Mucosa of gallbladder (tissue), 1 donor: ENCODE measurements around the gene DIP2A. TPM values are rescaled to one million over a fixed set of nuclear protein-coding genes. Genes with fewer than 3 reads are reported as not detected.

Experiments
- DNase-seq: peaks from one replicate; pipeline ENCODE4 v3.0.0-alpha.2; 2020; ENCODE audit warnings: low spot score
- total RNA-seq: library from RNA; stranded (reverse); gene quantifications from one replicate; pipeline ENCODE4 v1.2.1, GENCODE V29; 2021
- donor health status: DM: no; HTN: no; CAD: no.

The DIP2A gene
- total RNA-seq, 1 donor from 2014 or later: 42.5 TPM

DNA sequence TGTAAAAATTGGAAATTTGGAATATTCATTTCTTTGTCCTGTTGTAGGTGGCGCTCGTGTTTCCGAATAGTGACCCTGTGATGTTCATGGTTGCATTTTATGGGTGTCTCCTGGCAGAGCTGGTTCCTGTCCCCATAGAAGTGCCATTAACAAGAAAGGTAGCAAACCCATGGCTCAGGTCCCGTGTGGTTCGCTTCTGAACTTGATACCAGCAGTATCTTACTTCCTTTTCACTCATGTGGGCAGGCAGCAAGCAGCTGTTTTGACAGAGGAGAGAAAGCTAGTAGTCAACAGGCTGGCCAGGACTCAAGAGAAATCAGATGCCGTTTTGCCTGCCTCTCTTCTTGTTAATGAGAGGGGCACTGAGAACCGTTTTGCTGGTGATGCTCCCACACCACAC lies 73.4 kb downstream of the DIP2A start:
- DNase-seq: no peak

DNA sequence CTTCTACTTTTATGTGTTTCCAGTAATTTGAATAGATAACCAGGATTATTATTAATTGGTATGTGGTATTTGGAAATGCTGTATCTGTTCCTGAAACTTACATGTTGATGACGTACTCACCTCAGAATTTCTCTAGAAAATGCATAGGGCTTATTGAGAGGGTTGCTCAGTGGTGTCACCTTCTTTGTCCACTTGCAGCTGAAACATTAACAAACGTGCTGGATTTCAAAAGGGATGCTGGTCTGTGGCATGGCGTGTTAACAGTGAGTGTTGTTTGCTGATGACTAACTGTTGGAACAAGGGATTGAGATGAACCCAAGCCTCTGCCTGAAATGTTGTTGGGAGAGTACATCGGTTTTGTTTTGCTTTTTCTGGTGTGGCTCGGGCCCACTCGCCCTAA lies 78.3 kb downstream of the DIP2A start:
- DNase-seq: no peak

DNA sequence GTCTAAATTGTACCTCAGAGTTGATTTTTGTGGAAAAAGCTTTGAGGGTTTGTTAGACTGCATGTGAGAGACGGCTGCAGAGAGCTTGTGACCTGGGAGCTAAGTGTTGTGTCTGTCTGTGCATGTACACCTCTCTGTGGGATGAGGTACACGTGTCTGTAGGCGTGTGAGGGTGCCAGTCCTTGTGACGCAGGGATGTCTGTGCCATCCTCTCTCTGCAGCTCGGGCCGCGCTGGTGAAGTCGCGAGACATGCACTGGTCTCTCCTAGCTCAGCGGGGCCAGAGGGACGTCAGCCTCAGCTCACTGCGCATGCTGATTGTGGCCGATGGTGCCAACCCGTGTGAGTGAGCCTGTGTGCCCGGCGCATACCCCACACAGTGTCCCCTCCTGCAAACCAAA lies 79.6 kb downstream of the DIP2A start:
- DNase-seq: no peak

DNA sequence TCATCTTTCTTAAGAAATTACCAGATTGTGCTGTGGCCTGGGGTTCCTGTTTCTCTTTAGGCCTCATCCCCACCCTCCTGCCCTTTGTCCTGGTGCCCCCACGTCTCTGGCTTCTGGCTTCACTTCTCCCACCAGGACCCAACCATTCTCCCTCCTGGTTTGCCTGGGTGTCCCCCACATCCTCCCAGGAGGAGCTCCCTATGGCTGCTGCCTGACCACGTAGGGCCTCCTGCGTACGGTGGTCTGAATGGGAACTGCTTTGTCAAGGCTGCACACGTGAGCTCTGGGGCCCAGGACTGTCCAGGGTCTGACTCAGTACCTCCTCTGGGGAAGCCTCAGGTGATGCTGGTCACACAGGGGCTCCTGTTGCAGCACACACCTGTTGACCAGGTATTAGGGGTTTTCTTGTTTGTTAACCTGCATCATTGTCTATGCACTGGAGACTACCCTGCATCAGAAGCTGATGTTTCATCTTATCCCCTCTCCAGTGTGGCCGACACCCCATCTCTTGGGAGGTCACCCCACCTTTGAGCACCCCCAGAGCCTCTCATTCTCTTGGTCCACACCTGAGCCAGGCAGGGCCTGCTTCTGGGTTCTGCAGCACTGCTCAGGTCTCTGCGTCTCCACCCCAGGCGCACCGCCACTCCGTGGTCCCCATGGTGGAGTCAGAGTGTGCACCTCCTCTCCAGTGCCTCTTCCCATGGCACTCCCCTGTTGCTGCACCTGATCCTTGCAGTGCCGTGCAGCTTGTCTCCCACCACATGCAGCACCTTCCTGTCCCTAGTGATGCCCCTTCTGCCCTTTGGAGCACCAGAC lies 80.4 kb downstream of the DIP2A start:
- no peak for DNase-seq

DNA sequence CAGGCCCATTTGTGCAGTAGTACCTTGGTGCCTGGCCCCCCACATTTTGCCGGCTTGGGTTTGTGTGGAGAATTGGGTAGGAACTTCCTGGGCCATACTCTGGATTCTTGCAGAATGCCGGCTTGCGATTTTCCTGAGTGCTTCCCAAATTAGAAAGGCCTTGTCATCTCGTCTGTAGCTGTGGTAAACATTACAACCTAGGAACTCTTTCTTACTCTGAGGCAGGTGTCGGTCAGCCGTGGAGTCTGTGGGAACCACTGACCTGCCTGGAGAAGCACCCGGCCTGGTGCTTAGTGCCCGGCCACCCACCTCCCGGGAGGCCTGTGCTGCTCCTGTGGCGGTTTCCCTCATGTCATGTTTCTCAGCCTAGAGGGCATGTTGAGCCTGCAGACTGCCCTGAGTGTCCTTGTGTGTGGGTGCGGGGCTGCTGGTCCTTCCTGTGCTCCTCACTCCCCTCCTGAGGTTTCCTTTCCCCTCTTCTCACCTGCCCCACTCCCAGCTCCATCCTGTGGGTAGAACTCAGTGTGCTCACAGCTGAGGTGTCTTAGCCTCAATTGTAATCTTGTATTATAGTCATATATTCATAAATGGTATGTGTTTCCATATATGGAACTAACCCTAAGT lies 81.5 kb downstream of the DIP2A start:
- DNase-seq: no peak

DNA sequence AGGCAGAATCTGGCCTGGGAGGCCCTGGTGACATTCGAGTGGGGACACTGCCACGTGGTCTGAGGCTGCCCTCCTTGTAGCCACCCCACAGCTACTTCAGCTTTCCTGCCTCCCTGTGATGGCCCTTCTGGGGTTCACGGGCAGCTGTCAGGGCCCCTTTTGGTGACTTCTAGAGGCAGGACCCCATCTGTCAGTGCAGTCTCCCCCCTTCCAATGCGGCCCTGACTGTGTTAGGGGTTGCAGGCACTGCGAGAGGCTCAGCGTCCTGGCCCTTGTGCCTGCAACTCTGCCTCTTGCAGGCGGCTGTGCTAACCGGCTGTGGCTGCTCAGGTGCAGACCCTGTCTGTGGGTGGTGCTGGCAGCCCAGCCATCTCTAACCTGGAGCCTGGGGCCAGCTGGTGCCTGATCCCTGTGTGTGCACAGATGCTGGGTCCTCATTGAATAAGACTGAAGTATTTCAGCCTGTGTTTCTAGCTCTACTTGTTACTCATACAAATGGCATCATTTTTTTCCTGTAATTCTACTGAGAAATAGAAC lies 84.0 kb downstream of the DIP2A start:
- DNase-seq: no peak

DNA sequence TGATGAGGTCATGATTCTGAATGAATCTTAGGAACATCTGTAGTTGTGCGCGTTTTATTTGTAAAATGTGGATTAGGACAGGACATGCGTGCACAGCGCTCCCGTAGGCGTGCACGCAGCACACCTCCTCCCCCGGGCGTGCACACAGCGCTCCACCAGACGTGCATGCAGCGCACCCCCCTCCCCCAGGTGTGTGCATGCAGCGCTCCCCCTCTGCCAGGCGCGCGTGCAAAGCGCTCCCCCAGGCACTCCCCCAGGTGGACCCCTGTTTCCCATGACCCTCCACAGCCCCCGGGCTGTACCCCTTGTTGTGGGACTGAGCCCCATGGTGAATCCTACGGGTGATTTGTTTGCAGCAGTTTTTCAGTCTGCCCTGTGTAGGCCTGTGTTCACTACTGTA lies 84.6 kb downstream of the DIP2A start:
- no peak for DNase-seq

DNA sequence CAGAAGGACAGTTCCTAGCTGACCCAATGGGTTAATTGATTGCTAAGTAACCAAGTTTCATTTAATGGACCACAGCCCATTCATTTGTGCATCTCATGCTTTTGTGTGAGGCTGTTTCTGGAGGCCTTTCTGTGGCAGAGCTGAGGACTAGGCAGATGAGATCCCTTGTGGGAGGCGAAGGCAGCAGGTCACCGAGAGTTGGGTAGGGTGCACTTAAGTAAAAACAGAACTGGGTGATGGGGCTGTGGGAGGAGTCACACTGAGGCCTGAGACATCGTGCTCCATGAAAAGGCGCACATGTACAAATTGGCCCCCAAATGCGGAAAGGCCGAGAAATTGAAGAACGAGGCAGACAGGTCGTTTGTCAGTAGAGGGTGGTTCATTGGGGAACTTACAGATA lies 85.3 kb downstream of the DIP2A start:
- DNase-seq: no peak

DNA sequence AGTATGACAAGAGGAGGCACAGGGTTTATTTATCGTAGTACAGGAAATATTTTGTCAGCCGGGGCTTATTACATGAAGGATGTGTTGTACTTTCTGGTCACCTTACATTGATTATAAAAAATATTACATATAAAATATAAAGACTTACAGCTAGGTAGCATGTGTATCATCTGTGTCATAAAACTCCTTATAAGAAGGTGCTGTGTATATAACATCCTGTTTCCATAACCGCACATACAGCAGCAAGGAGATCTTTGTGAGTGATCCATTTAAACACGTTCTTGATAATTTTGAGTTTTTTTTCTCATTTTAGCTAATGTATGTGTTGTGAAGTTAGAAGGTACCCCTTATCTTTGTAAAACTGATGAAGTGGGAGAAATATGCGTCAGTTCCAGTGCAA lies 86.1 kb downstream of the DIP2A start:
- no peak for DNase-seq

DNA sequence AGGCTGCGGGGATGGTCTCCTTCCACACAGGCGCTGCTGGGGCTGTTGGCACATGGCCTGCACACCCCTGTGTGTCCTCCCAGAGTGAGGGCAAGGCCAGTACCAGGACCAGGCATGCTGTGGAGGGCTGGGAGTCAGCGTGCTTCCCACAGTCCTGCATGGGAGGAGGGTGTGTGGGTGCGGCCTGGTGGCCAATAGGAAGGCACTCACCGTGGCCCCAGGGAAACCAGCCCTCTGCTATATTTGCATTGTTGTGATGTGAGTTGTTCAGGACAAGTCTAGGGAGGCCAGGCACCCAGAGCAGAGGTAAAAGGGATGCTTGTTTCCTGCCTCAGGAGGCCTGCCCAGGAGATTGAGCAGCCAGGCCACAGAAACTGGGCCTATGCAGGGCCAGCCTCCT lies 86.7 kb downstream of the DIP2A start:
- no peak for DNase-seq

DNA sequence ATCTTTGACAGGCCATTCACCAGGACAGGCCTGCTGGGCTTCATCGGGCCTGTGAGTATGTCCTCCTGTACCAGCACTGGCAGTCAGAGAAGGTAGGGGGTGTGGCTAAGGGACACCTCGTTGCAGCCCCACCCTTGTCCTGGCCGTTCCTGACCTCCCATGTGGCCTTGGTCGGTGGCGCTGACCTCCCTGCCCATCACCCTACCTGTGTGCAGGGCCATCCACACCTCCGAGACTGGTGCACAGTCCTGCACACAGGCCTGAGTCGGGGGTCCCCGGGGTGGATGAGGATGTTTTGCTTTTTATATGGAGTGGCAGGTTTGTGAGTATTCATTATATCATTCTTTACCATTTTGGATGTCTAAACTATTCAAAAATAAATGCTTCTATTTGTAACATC lies 87.2 kb downstream of the DIP2A start:
- DNase-seq: no peak

DNA sequence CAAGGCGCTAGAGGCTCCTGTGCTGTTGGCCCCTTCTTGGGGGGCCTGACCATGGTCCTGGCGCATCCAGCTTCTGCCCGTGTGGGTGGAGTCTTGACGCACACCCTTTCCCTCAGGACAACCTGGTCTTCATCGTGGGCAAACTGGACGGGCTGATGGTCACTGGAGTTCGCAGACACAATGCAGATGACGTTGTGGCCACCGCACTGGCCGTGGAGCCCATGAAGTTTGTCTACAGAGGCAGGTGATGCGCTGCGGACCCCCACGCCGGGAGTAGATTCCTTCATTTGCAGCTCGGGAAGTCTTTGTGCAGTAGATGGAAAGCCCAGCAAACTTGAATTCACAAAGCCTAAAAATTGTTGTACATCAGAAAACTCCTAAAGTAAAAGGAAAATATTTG lies 88.1 kb downstream of the DIP2A start:
- DNase-seq: no peak

DNA sequence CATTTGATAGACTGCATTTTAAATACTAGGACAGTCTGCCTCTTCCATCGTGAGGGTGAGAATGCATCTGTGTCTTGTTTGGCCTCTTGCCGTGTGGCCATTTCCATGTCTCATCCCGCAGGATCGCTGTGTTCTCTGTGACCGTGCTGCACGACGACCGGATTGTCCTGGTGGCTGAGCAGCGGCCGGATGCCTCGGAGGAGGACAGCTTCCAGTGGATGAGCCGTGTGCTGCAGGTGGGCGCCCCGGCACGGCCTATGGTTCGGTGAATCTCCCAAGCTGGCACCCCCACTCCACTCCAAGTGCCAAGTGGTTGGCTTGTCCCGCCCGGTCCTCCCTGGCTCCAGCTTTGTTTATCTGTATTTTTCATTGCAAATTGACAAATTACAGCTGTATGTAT lies 91.0 kb downstream of the DIP2A start:
- no peak for DNase-seq

DNA sequence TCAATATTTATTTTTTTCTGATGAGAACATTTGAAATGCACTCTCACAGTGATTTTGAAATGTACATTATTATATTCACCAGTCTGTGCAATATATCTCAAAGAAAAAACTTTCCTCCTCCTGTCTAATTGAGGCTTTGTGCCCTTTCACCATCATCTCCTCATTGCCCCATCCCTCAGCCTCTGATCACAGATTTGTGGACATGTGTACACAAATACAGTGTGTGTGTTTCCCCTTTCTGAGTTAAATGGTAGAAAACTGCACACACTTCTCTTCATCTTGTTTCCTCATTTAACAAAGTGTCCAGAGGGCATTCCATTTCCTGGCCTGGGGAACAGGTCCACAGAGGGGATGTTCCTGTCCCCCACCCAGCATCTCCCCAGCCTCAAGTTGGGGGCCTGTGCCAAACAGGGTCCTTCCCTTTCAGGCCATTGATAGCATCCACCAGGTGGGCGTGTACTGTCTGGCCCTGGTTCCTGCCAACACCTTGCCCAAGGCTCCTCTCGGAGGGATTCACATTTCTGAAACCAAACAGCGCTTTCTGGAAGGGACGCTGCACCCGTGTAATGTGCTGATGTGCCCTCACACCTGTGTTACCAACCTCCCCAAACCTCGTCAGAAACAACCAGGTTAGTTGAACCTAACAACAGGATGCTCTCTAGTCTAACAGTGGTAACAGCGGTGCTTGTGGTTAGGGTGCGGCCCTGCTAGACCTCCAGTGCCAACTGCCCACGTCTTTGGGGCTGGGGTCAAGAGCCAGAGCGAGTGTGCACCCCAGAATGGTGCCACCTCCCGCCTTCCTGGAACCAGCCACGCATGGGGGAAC lies 91.6 kb downstream of the DIP2A start:
- no peak for DNase-seq

DNA sequence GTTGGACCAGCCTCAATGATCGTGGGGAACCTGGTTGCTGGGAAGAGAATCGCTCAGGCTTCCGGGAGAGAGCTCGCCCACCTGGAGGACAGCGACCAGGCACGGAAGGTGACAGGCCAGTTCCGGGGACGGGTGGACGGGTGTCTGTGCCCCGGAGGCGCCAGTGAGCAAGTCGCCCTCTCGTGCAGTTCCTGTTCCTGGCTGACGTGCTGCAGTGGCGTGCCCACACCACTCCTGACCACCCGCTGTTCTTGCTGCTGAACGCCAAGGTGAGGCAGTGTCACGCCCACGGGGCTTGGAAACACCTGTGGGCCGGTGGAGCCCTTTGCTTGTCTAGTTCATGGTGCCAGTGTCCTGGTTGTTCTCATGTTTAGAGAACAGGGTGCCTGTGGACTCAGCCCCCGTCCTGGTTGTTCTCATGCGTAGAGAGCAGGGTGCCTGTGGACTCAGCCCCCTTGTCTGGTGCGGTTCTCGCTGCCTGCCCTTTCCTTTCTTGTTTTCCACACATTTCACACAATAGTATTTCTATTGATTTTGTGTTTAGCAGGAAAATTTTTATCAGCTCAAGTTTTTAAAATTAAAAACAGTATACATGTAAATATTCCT lies 93.0 kb downstream of the DIP2A start:
- no peak for DNase-seq

DNA sequence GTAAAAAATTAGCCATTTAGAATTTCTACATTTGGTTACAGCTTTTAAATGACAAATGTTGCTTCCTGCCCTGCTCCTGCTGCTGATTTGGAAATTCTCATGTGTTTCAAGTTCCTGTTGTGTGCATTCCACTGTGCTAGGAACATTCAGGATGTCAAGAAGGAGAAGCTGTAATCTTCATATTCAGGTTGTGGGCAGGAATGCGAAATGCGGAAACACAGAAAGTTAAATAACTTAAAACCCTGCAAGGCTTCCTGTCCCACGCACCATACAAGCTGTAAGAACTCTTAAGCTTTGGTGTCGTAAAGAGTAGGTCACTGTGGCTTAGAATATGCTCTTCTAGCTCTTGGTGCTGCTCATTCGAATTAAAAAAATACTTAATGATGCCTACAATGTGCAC lies 93.6 kb downstream of the DIP2A start:
- no peak for DNase-seq

DNA sequence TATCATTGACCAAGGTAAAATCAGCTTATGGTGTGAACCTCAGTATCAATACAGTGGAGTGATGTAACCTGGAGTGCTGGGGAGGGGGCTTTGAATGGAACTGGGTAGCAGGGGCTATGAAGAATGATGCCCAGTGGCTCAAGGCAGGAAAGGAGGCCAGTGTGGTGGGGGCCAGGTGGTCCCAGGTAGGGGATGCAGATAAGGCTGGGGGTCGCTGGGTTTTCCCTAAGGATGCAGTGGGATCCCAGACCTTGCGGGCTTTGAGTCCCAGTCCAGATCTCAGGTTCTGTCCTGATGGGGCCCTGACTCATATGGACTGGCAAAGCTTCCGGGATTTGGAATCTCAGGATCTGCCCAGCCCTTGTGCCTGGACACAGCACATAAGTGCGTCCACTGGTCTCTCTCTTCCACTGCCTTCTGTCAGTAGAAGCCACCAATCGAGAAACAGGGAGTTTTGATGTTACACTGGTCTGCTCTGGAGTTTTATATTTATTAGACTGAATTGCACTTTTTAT lies 94.2 kb downstream of the DIP2A start:
- no peak for DNase-seq

DNA sequence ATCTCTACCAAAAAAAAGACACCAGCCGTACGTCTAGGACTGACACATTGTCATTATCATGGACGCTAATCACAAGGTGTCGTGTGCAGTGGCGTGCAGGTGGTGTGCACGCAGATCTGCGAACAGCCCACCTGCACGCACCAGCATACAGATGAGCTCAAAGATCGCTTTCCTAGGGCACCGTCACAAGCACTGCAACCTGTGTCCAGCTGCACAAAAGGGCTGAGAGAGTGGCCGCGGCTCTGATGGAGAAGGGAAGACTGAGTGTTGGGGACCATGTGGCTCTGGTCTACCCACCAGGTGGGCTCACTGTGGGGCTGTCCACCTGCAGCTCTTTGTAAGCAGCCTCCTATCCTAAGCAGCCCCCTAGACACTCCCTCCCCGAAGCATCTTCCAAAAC lies 95.3 kb downstream of the DIP2A start:
- DNase-seq: no peak

DNA sequence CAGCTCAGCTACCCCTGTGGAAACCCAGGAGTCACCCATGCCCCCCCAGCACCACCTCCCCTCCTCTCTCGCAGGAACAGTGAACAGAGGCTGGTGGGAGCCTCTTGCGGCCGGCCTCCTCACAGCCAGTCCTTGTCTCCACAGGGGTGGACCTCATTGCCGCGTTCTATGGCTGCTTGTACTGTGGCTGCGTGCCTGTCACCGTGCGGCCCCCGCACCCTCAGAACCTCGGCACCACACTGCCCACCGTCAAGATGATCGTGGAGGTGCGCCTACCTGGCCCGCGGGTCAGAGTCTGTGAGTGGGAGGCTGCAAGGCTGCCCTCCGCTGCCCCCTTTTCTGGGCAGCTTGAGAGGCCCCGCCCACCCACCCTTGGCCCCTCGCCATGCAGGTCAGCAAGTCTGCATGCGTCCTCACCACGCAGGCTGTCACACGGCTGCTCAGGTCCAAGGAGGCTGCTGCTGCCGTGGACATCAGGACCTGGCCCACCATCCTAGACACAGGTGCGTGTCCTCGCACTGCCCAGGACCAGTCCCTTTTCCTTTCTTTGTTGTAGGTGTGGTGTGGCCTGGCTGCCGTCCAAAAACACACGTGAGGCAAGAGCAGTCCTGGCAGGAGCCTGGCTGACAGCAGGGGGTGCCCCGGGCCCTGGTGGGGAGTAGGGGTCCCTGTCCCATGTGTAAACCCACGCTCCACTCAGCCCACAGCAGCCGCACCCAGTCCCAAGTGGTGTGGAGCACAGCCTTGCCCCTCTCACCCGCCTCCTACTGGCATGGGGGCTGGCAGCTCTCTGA lies 95.9 kb downstream of the DIP2A start:
- no peak for DNase-seq

DNA sequence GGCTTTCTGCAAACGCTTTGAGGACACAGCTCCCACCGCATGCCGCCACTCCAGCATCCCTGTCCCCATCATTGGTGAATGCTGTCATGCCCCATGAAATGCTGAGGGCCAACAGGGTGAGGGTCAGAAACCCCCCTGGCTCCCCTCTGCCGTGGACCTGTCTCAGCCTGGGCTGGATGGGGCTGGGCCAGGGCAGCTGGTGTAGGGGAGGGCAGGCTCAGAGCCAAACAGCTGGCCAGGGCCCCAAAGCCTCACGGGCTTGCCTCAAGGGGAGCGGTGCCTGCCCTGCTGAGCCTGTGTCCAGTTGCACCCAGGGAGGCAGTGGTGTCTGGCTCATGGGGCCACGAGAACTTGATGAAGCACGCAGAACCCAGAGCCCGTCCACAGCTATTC lies 96.5 kb downstream of the DIP2A start:
- no peak for DNase-seq

DNA sequence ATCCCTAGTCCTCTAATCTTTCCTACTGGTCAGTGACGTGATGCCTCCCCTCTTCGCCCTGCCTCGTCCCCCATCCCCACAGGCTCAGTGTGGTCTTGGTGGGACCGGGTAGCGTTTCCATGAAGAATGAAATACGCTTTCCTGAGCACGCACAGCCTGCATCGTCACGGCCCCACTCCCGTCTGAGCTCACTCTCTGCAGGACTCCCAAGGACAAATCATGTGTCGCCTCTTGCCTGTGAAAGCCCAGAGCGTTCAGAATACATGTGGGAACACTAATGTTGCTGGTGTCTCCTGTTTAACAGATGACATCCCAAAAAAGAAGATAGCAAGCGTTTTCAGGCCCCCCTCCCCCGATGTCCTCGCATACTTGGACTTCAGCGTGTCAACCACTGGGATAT lies 97.0 kb downstream of the DIP2A start:
- no peak for DNase-seq
